Glomerular visceral epithelial cell (primary cell): ENCODE results near the gene TLK2.

Experiments
- DNase-seq: peaks from one replicate; pipeline ENCODE4 v3.0.0-alpha.2; 2016; ENCODE audit errors: extremely low spot score

The TLK2 gene

DNA sequence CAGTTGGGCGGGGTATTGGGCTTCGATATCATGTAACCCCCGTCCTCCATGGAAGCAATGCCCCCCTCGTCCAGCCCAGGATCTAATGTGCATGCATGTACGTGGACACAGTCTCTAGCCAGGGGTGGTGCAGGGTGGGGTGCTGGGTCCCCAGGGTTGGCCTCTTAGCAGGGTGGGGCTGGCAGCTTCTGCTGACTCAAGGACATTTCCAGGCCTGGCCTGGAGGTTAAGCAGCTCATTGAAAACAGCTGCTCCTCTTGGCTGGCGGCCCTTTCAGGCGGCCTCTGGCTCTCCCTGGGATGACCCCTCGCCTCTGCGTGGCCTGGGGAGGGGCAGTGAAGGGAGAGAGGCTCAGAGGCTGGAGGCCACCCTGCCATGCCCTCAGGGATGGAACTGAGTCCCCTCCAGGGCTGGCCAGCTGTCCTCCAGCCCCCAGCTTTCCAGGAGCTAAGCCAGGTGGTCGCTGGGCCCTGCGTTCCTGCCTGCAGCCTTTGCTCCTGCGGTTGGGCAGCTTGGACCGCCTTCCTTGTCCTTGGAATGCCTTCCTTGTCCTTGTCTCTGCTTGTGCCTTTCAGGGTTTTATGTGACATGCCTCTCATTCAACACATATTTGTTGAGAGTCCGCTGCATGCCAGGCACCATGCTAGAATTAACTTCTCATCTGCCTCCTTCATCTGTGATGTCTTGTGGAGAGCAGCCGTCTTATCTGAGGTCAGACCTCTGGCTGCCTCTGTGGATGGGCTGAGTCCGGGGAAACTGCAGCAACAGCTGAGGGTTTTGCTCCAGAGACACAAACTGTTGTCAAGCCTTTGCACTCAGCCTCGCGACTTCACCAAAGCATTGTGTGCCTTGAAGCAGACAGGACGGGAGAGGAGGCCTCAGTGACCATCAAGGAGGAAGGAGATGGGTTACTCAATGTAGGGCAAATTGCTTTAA, 175.5 kb downstream of the TLK2 start:
- no peak for DNase-seq

DNA sequence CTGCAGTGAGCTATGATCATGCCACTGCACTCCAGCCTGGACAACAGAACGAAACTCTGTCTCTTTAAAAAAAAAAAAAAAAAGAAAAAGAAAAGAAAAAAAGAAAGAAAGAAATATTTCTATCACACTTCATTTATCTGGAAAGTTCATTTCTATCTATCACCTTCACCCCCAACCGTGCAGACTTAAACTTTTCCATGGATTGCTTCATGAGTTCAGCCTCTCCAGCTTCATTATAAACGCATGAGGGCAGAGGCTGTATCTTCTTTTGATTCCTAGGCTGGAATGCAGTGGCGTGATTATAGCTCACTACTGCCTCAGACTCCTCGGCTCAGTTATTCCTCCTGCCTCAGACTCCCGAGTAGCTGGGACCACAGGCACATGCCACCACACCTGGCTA, 177.0 kb downstream of the TLK2 start:
- DNase-seq, result no peak

DNA sequence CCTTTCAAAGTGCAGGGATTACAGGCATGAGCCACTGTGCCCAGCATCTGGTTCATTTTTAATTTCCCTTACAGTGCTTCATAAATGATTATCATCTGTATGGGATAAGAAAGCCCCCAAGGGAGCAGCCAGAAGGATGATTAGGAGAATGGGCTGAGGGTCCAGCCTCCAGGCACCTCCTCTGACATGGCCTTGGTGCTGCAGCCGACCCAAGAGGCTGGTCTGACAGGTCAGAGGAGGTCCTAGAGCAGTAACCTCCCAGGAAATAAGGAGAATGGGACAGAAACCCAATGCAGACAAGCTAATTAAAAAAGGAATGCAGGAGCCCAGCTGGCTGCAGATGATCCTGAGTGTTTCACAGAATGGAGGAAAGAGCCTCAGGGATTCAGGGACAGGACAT, 177.8 kb downstream of the TLK2 start:
- no peak for DNase-seq

DNA sequence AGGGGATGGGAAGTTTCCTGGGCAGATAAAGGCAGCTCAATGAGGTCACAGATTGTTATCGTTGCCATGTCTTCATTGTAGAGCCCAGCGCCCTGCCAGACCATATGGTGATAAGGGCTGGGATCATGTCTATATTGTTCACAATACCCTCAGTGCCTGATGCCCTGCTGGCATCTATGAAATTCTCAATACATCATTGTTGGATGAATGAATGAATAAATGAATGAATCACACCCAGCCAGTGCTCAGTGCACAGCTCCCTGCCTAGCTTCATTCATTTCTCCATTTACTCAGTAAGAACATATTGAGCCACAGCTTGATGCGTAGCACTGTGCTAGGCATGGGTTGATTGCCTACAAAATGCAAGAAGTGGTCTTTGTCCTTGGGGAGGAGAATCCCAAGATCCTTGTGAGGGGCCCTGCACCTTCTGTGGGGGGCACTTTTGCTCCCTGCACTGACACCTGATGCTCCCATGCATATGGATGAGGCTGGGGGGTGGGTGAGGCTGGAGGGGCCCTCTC, 178.6 kb downstream of the TLK2 start:
- DNase-seq, result no peak

DNA sequence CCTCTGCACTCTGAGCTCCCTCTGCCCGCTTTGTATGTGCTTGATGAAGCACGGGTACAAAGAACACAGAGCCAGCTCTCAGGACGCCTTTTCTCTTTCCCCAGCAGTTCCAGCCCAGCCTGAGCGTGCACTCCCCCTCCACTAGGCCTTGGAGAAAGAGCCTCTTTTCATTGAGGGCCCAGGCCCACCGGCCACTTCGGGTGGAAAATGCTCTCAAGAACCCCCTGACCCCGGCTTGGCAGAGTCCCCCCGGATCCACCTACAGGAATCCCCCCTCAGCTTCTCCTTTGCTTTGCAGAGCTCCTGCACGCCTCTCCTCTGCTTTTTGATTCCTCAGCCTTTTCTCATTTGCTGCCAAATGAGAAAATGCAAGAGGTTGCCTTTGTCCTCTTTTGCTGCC, 179.1 kb downstream of the TLK2 start:
- no peak for DNase-seq

DNA sequence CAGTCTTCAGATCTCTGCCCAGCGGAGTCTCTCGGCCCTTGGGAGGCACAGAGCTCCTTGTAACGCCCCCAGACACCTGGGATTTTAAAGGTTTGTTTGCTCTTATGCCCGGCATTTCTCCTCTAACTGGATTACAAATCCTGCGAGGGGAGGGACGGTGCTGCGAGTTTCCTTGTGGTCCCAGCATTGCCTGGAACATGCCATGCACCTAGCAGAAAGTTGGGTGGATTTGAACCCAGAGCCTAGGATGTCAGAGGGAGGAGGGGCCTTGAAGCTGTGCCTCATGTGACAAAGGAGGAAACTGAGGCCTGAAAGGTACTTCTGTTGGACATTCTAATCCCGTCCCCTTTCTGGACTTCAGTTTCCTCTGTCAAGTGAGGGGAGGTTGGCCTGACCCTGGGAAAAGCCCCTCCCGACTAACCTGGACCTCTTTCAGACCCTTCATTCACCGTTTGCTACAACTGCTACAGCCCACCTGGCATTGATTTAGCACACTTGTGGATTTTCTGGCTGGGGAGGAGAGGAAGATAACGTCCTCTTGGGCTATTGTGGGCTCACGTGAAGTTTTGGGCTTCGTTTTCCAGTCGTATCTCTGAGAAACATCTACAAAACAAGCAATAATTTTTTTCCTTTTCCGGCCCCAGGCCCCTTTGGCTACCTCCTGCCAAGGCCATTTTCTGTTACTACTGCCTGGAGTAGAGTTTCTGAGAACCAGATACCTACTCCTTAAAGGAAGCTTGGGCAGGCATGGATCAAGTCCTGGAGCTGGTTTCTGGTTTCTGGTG, 179.7 kb downstream of the TLK2 start:
- no peak for DNase-seq

DNA sequence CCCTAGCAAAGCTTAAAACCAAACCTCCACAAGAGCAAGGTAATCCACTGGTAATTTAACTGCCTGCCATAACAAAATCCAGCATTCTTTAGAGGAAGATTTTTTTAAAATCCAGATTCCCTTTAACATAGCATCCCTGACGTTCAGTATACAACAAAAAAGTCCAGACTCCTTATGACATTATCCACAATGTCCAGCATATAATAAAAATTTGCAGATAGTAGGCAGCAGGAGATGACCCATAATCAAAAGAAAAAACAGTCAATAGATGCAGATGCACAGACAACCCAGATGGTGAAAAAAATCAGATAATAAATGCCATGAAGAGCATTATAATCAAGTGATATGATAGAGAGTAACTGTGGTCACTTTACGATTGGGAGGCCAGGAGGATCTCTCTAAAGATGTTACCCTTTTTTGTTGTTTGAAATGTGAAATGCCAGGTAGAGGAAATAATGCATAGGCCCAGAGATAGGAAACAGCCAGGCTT, 182.0 kb downstream of the TLK2 start:
- no peak for DNase-seq

DNA sequence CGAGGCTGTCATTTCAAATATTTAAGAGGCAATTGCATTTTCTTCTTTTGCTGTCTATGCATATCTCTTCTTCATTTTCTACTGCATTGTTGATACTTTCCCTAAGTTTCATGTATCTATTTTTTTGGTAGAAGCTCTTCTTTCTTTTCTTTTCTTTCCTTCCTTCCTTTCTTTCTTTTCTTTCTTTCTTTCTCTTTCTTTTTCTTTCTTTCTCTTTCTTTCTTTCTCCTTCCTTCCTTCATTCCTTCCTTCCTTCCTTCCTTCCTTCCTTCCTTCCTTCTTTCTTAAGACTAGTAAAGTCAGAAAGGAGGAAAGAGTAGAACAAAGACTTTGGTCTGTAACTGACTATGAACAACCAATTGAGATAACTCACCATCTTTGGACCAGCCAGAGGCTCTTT, 182.7 kb downstream of the TLK2 start:
- DNase-seq, result no peak

DNA sequence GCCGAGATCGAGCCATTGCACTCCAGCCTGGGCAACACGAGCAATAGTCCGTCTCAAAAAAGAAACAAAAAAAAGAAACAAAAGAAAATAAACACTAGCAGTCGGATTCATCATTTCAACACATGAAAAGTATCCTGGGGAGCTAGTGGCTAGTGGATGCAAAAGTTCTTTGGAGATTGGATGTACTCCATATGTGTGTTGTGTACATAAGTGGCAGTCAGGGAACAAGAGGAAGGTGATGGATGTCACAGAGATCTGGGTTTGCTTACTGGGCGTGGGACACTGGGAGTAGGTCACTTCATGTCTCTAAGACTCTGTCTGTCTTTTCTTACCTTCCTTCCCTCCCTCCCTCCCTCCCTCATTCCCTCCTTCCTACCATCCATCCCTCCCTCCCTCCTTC, 184.2 kb downstream of the TLK2 start:
- no peak for DNase-seq
